ENCODE results near the gene MRPS18C.
"Not testable (repeated sequence)": the region's sequence is repeated elsewhere in the genome, so short reads cannot be mapped to it uniquely, and the experiment has no call there.

The MRPS18C gene

DNA sequence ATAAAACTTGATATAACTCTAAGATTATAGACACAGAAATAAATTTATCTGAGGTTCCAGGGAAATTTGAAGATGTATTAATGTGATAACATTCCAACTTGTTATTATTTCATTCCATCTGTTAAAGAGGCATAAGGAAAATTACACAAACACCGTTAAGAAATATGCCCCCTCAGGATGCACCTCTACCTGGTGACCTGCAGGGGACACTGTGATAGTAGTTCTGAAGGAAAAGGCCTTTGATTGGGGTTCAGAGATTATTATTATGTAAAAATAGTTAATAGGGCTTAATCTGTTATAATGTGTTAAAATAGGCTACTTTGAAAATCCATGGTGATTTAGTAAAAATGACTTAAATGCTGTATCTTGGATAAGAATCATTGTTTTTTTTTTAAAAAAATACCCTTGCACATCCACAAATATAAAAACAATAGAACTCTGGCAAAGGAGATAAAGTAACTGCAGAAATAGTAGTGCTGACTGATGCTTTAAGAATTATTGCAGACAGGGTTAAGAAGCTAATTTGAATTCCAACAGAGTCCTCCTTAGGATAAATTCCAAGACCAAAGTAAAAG is 35.1 kb downstream of the MRPS18C start:
- TF ChIP-seq, protein P1, sequence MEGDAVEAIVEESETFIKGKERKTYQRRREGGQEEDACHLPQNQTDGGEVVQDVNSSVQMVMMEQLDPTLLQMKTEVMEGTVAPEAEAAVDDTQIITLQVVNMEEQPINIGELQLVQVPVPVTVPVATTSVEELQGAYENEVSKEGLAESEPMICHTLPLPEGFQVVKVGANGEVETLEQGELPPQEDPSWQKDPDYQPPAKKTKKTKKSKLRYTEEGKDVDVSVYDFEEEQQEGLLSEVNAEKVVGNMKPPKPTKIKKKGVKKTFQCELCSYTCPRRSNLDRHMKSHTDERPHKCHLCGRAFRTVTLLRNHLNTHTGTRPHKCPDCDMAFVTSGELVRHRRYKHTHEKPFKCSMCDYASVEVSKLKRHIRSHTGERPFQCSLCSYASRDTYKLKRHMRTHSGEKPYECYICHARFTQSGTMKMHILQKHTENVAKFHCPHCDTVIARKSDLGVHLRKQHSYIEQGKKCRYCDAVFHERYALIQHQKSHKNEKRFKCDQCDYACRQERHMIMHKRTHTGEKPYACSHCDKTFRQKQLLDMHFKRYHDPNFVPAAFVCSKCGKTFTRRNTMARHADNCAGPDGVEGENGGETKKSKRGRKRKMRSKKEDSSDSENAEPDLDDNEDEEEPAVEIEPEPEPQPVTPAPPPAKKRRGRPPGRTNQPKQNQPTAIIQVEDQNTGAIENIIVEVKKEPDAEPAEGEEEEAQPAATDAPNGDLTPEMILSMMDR (conservative IDR thresholded peaks at IDR 0.05; ENCODE audit: low read depth) = peak; percentile 90
- no peak overlapping the region for H3K27ac ChIP-seq
- CTCF ChIA-PET = interaction anchor here (0.6 to 2.1 kb wide), 5 partner anchors 20 to 539 kb away, joined by 3 to 8 read pairs (median 4); no protein-coding TSS in a partner anchor
- POLR2A ChIA-PET (ENCODE audit: low non-redundant PET) = no interaction called here
- DNase-seq (ENCODE audit: low spot score) = peak; percentile 63

GRCh38 chr4:83496085-83496917 is 40.4 kb downstream of the MRPS18C start:
- DNase-seq (ENCODE audit: low spot score); H3K27ac ChIP-seq; POLR2A ChIA-PET (ENCODE audit: low non-redundant PET): not testable (repeated sequence)
- CTCF ChIA-PET = interaction anchor here (0.7 kb wide), 1 partner anchor 13 kb away, joined by 3 read pairs; no protein-coding TSS in a partner anchor

GRCh38 chr4:83498187-83498586 is 42.3 kb downstream of the MRPS18C start:
- TF ChIP-seq, protein P1 (conservative IDR thresholded peaks at IDR 0.05; ENCODE audit: low read depth) = no peak
- CTCF ChIA-PET = interaction anchor here (0.6 kb wide), 1 partner anchor 9 kb away, joined by 3 read pairs; no protein-coding TSS in a partner anchor
- no peak overlapping the region for H3K27ac ChIP-seq
- DNase-seq (ENCODE audit: low spot score) = no peak
- POLR2A ChIA-PET (ENCODE audit: low non-redundant PET) = interaction anchor here (0.6 kb wide), 1 partner anchor 11 kb away, joined by 3 read pairs; no protein-coding TSS in a partner anchor

DNA sequence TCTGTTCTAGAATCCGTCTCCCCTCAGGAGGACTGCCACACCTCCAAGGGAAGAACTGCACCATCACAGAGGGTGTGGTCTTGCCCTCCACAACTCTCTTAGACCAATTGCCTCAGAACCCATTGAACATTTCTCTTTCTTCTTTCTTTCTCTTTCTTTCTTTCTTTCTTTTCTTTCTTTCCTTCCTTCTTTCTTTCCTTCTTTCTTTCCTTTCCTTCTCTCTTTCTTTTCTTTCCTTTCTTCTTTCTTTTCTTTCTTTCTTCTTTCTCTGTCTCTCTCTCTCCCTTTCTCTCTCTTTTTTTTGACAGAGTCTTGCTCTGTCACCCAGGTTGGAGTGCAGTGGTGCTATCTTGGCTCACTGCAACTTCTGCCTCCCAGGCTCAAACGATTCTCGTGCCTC is 45.8 kb downstream of the MRPS18C start:
- POLR2A ChIA-PET (ENCODE audit: low non-redundant PET); CTCF ChIA-PET; DNase-seq (ENCODE audit: low spot score); H3K27ac ChIP-seq: not testable (repeated sequence)

DNA sequence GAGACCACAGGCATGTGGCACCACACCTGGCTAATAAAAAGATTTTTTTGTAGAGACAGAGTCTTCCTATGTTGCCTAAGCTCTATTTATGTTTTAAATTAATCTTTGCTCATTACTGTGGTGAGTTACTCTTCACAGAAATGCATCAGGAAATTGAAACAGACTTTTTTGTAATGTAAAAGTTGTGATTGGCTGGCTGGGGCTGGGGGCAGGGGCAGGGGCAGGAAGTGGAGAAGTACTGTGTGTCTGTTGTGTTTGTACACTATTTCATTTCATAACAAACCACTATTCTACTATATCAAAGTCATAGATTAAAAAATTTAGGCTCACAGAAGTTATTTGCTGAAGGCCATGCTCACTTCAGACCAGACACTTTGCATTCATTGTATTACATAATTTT is 48.1 kb downstream of the MRPS18C start:
- ChIA-PET POLR2A (ENCODE audit: low non-redundant PET) (no interaction called here), CTCF (no interaction called here)
- TF ChIP-seq, protein P1 (conservative IDR thresholded peaks at IDR 0.05; ENCODE audit: low read depth) = no peak
- no peak overlapping the region for H3K27ac ChIP-seq
- no peak for DNase-seq (ENCODE audit: low spot score)

- H3K27ac ChIP-seq = no peak overlapping the region
- DNase-seq (ENCODE audit: low spot score) = no peak
- TF ChIP-seq, protein P1 (conservative IDR thresholded peaks at IDR 0.05; ENCODE audit: low read depth) = no peak
- CTCF ChIA-PET = no interaction called here
- POLR2A ChIA-PET (ENCODE audit: low non-redundant PET) = no interaction called here
These were observed 48.6 kb downstream of the MRPS18C start for GRCh38 chr4:83504503-83504902.

GRCh38 chr4:83504996-83505395 is 49.1 kb downstream of the MRPS18C start:
- CTCF ChIA-PET = no interaction called here
- TF ChIP-seq, protein P1 (conservative IDR thresholded peaks at IDR 0.05; ENCODE audit: low read depth) = no peak
- POLR2A ChIA-PET (ENCODE audit: low non-redundant PET) = no interaction called here
- H3K27ac ChIP-seq = no peak overlapping the region
- DNase-seq (ENCODE audit: low spot score) = no peak

Measured in RWPE1 (cell line).